GM12878 (cell line): ENCODE results near the gene ZSWIM6. TPM values are rescaled to one million over a fixed set of nuclear protein-coding genes. Genes with fewer than 3 reads are reported as not detected.

ENCODE experiments used
- ATAC-seq: fragments of 200-7000 bp; cut with Tn5 transposase; 3 replicates; pipeline ENCODE4 v1.9.1; 2020; ENCODE audit warnings: mild to moderate bottlenecking, moderate library complexity
- BruUV-seq: library from RNA; stranded (reverse); fragments of 400-500 nt; replicated peaks from 2 replicates; lab custom pipeline; 2021; lab: Mats Ljungman, UMichigan
- CTCF ChIA-PET: fragments of 300-600 bp; sonication (Branson Sonifier 250); formaldehyde crosslinking; extraction: SDS; loops from one replicate; lab custom pipeline; 2021; ENCODE audit warnings: inconsistent platforms; lab: Yijun Ruan, JAX
- POLR2A ChIA-PET: fragments of 350-600 bp; formaldehyde crosslinking; extraction: SDS; loops from one replicate; lab custom pipeline; 2021; ENCODE audit warnings: inconsistent platforms; lab: Charles Lee
- RAD21 ChIA-PET: fragments of 300-600 bp; sonication (Branson Sonifier 250); formaldehyde crosslinking; loops from one replicate; lab custom pipeline; 2023; ENCODE audit warnings: antibody characterized with exemption; ENCODE audit not compliant: unreplicated experiment; lab: Charles Lee
- SMC1A ChIA-PET: fragments of 300-600 bp; sonication (Branson Sonifier 250); formaldehyde crosslinking; loops from one replicate; lab custom pipeline; 2023; ENCODE audit not compliant: unreplicated experiment, uncharacterized antibody; lab: Charles Lee
- DNase-seq: peaks from one replicate; pipeline ENCODE4 v3.0.0-alpha.2; 2011; ENCODE audit warnings: low read depth, low spot score
- FAIRE-seq: peaks from 3 replicates; lab custom pipeline; 2011; peaks lifted over from hg19 to GRCh38; lab: Jason Lieb, UNC
- H2AFZ ChIP-seq: 2 replicates; pipeline ENCODE4 v1.6.0; 2011; ENCODE audit warnings: low read depth, low read length, control low read depth; ENCODE audit not compliant: control insufficient read depth
- H3K27ac ChIP-seq: 2 replicates; pipeline ENCODE4 v1.5.1; 2011; ENCODE audit warnings: control low read depth; ENCODE audit not compliant: control insufficient read depth, insufficient read depth
- H3K27me3 ChIP-seq, 2 experiments: replicated peaks in 1 of 2; 2 replicates each; pipeline versions ENCODE4 v1.6.0 to v1.6.1; 2011; ENCODE audit warnings: low read length in 1 of 2; ENCODE audit not compliant: control insufficient read depth in 2 of 2, insufficient read depth in 2 of 2
- H3K36me3 ChIP-seq, 2 experiments: 2 replicates each; pipeline ENCODE4 v1.5.1; 2011; ENCODE audit warnings: low read length in 1 of 2; ENCODE audit not compliant: control insufficient read depth in 2 of 2, insufficient read depth in 2 of 2
- H3K4me1 ChIP-seq: 2 replicates; pipeline ENCODE4 v1.6.1; 2011; ENCODE audit warnings: mild to moderate bottlenecking, low read length, moderate library complexity, mixed read lengths; ENCODE audit not compliant: control insufficient read depth, insufficient read depth
- H3K4me2 ChIP-seq: 2 replicates; pipeline ENCODE4 v1.6.0; 2011; ENCODE audit warnings: control low read depth; ENCODE audit not compliant: control insufficient read depth, insufficient read depth
- H3K4me3 ChIP-seq: fragments of 200-600 bp; sonication (generic); 2 replicates; pipeline ENCODE4 v1.5.1; 2016
- H3K79me2 ChIP-seq: 2 replicates; pipeline ENCODE4 v1.6.0; 2011; ENCODE audit warnings: low read length; ENCODE audit not compliant: control insufficient read depth, insufficient read depth
- H3K9ac ChIP-seq: 2 replicates; pipeline ENCODE4 v1.8.0; 2011; ENCODE audit warnings: low read length, control low read depth, mixed read lengths; ENCODE audit not compliant: control insufficient read depth, insufficient read depth
- H3K9me3 ChIP-seq: replicated peaks from 3 replicates; pipeline ENCODE4 v1.5.1; 2011; ENCODE audit warnings: mild to moderate bottlenecking, low read length; ENCODE audit not compliant: control insufficient read depth, insufficient read depth
- H4K20me1 ChIP-seq: 2 replicates; pipeline ENCODE4 v1.6.0; 2011; ENCODE audit not compliant: control insufficient read depth, insufficient read depth
- EED ChIP-seq: sonication (generic); IDR thresholded peaks from 2 replicates; pipeline ENCODE4 v1.6.1; 2016; ENCODE audit warnings: antibody characterized with exemption, low read depth
- EZH2 ChIP-seq: IDR thresholded peaks from 2 replicates; pipeline ENCODE4 v1.6.1; 2012; ENCODE audit warnings: low read depth, mild to moderate bottlenecking, control low read depth, inconsistent platforms, low read length, borderline replicate concordance; ENCODE audit not compliant: control insufficient read depth
- HCFC1 ChIP-seq: fragments of 150-350 bp; IDR thresholded peaks from 2 replicates; pipeline ENCODE4 v1.6.1; 2014; ENCODE audit warnings: low read length
- RUNX3 ChIP-seq: IDR thresholded peaks from 2 replicates; pipeline ENCODE4 v1.6.1; 2012; ENCODE audit warnings: low read length, inconsistent platforms
- SPI1 ChIP-seq: IDR thresholded peaks from 2 replicates; pipeline ENCODE4 v1.6.1; 2011; ENCODE audit warnings: low read depth, mild to moderate bottlenecking, low read length, moderate library complexity, borderline replicate concordance; ENCODE audit not compliant: insufficient read depth
- ZNF274 ChIP-seq: IDR thresholded peaks from one replicate; pipeline ENCODE4 v1.8.0; 2011; ENCODE audit not compliant: insufficient read length, insufficient read depth
- WGBS: methylation state at CpG from one replicate; pipeline ENCODE4 v1.1.6; 2016; ENCODE audit warnings: low lambda C conversion rate; ENCODE audit not compliant: insufficient replicate concordance, insufficient coverage; ENCODE audit errors: missing lambda C conversion rate; 5-methylcytosine and 5-hydroxymethylcytosine counted together
- in situ Hi-C: fragments of 300-500 bp; cut with MboI; formaldehyde crosslinking; loops from 9 replicates; pipeline ENCODE4 v1.14.3; 2018; ENCODE audit warnings: mixed read lengths
- intact Hi-C: fragments of 100-400 bp; cut with micrococcal nuclease; formaldehyde crosslinking; loops from one replicate; pipeline ENCODE4 v1.14.2; 2022; ENCODE audit not compliant: unreplicated experiment
- polyA plus RNA-seq, 11 experiments: library from polyadenylated mRNA; depleted of rRNA in 4 of 11; unstranded in 6 of 11; stranded (reverse) in 5 of 11; fragments of >200 nt; fragmentation: Nextera tagmentation in 4 of 11; fragmentation: Illumina TruSeq in 1 of 11; extraction: Ambion mirVana in 4 of 11; extraction: Trizol in 1 of 11; gene quantifications; 1 replicate in 1 of 11; 2 replicates in 10 of 11; pipeline versions ENCODE4 v1.2.1 to v1.2.3, GENCODE V29; 2011 to 2016; ENCODE audit warnings: inconsistent platforms in 2 of 11, missing spikeins in 2 of 11, low read depth in 1 of 11
- total RNA-seq, 4 experiments: library from RNA; depleted of rRNA in 3 of 4; stranded (reverse); fragments of >200 nt in 3 of 4; fragmentation: Illumina TruSeq in 1 of 4; extraction: Trizol in 1 of 4; gene quantifications; 2 replicates each; pipeline versions ENCODE4 v1.2.1 to v1.2.3, GENCODE V29; 2013 to 2021

The ZSWIM6 gene
- total and polyA plus RNA-seq, 10 of the 15 experiments (the other 5 are each of a cell fraction or from before 2014, with no cell fraction given): 0.53 to 6.2 (median 3.4) TPM

DNA sequence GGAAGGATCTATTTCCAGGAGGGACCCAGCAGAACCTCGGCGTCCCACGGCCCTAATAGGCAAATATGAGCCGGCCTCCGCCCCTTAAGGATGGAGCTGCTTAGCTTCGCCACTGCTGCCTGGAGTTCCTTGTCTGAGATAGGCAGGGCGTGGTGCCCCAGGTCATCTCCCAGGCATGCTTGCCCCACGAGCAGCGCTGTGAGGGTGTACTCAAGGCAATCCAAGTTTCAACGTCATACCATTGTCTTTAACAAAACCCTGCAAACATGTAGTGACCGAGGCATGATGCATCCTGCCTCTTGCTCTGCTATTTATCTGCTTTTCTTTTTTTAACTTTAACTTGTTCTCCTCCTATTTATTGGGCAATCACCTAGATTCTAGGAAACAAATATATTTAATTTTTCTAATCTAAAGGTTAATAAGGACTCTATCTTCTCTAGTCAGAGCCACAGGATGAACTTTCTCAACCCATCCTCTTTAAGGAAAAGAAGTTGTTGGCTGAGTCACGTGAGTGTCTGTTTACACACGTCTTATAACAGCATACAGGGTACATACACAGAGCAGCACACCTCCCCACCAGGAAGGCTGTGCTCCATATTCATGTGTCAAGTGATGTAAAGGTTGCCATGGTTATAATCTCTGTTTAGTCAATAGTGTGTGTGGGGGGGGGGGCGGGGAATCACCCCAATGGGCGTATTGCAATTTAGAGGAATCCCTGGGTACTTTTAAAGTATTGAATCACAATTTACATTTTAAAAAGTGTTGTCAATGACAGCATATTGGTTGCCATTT, 27.3 kb upstream of the ZSWIM6 start (continued):
- TF ChIP-seq HCFC1: no peak
- no peak for TF ChIP-seq EZH2

DNA sequence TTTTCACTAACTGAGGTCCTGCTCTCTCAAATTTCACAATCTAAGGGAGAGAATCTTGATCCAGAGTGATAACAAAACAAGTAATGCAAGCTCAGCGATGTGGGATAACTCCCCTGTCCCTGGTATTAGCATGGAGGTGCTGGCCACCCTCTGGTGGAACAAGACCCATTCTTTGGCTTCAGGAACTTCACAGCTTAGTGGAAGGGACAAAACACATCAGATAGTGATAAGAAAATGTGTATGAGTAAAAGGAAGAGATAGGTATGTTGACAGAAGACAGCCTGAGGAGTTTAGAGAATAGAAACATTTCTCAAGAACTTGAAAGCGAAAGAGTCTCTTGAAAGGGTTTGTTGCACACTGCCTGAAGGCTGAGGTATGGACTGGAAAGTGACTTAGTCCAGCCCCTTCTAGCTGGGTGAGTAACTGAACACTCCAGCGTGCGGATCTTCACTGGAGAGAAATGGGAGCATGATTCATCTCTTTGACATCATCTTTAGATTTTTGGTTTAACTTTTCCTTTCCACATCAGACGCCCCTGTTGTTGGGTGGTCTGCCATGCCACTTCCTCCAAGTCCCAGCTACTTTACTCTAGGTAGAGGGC, 25.4 kb upstream of the ZSWIM6 start:
- Histone ChIP-seq H3K9me3 (no peaks in the 10 kb centered on the region), H3K36me3 (no peaks in the 10 kb centered on the region), H4K20me1 (no peaks in the 10 kb centered on the region), H3K27ac (no peak overlapping the region; the same call in 1 of the 2 replicates), H3K4me1 (peaks cover 15% of the 10 kb centered on the region), H3K4me3 (no peak overlapping the region), H3K27me3 (no peaks in the 10 kb centered on the region)
- 51% methylated on average over 5 of the region's 5 CpGs for WGBS
- RAD21 ChIA-PET: interaction anchor here (1.3 to 1.6 kb wide), 2 partner anchors 25 to 106 kb away, joined by 4 read pairs; partner anchors contain the start of gene ZSWIM6
- BruUV-seq: no TSS peak
- no peak for DNase-seq
- in situ Hi-C loops: no loop called here
- SMC1A ChIA-PET: interaction anchor here (0.5 to 1.4 kb wide), 7 partner anchors 10 to 1494 kb away, joined by 3 to 4 read pairs (median 3); no protein-coding TSS in a partner anchor
- TF ChIP-seq EED (0 out of 2 replicates have a peak, but pooled peaks have one; percentile 17), RUNX3 (peak; percentile 17; the same call in 1 of the 2 replicates), SPI1 (no peak), ZNF274 (no peak)
- TF ChIP-seq, all 136 proteins: peak for 2
- peak overlapping the region; percentile 34 for H2AFZ ChIP-seq
- intact Hi-C loops: no loop called here
- POLR2A ChIA-PET: no interaction called here
- H3K79me2 ChIP-seq: no peaks in the 10 kb centered on the region
- ATAC-seq (peak; percentile 86), FAIRE-seq (peak; percentile 83)
- H3K4me2 ChIP-seq: peak overlapping the region; percentile 77
- no peak overlapping the region for H3K9ac ChIP-seq
- CTCF ChIA-PET: no interaction called here
